ENCODE data around the gene CPA5. TPM values are rescaled to one million over a fixed set of nuclear protein-coding genes. Genes with fewer than 3 reads are reported as not detected.

Gene CPA5
- total RNA-seq, 1 donor = not detected

GRCh38 chr7:130405003-130405402, 60.4 kb downstream of the CPA5 start:
- TF ChIP-seq CTCF (IDR thresholded peaks at IDR 0.05; ENCODE audit: insufficient read depth, low read depth, low read length) = no peak
- no peak for DNase-seq (ENCODE audit: low read depth)
- no peak overlapping the region for H3K4me3 ChIP-seq (ENCODE audit: low read depth, low read length)

GRCh38 chr7:130409067-130409711, 64.6 kb downstream of the CPA5 start:
- no peak overlapping the region for H3K4me3 ChIP-seq (ENCODE audit: low read depth, low read length)
- peak; percentile 66 for DNase-seq (ENCODE audit: low read depth)
- TF ChIP-seq CTCF (IDR thresholded peaks at IDR 0.05; ENCODE audit: insufficient read depth, low read depth, low read length) = no peak

- no peak for DNase-seq (ENCODE audit: low read depth)
Observed at GRCh38 chr7:130409712-130410072, 65.1 kb downstream of the CPA5 start.

GRCh38 chr7:130410868-130411541, 66.4 kb downstream of the CPA5 start:
- H3K4me3 ChIP-seq (ENCODE audit: low read depth, low read length) = no peak overlapping the region
- TF ChIP-seq CTCF (IDR thresholded peaks at IDR 0.05; ENCODE audit: insufficient read depth, low read depth, low read length) = no peak
- DNase-seq (ENCODE audit: low read depth) = no peak

More at GRCh38 chr7:130409712-130410072, 65.1 kb downstream of the CPA5 start:
- H3K4me3 ChIP-seq (ENCODE audit: low read depth, low read length) = no peak overlapping the region
- TF ChIP-seq CTCF (IDR thresholded peaks at IDR 0.05; ENCODE audit: insufficient read depth, low read depth, low read length) = no peak

GRCh38 chr7:130413201-130413600, 68.6 kb downstream of the CPA5 start:
- H3K4me3 ChIP-seq (ENCODE audit: low read depth, low read length) = no peak overlapping the region
- no peak for TF ChIP-seq CTCF (IDR thresholded peaks at IDR 0.05; ENCODE audit: insufficient read depth, low read depth, low read length)
- no peak for DNase-seq (ENCODE audit: low read depth)

- no peak for DNase-seq (ENCODE audit: low read depth)
- TF ChIP-seq CTCF (IDR thresholded peaks at IDR 0.05; ENCODE audit: insufficient read depth, low read depth, low read length) = no peak
- H3K4me3 ChIP-seq (ENCODE audit: low read depth, low read length) = no peak overlapping the region
Observed at GRCh38 chr7:130415006-130415405, 70.4 kb downstream of the CPA5 start.
